GM18861 (cell line): ENCODE results near the gene ILKAP.
"Not testable (repeated sequence)": the region's sequence is repeated elsewhere in the genome, so short reads cannot be mapped to it uniquely, and the experiment has no call there.

Experiments
- ATAC-seq: cut with Tn5 transposase; IDR thresholded peaks from one replicate; pipeline ENCODE4 v1.9.1; 2021; ENCODE audit not compliant: unreplicated experiment

The ILKAP gene

DNA sequence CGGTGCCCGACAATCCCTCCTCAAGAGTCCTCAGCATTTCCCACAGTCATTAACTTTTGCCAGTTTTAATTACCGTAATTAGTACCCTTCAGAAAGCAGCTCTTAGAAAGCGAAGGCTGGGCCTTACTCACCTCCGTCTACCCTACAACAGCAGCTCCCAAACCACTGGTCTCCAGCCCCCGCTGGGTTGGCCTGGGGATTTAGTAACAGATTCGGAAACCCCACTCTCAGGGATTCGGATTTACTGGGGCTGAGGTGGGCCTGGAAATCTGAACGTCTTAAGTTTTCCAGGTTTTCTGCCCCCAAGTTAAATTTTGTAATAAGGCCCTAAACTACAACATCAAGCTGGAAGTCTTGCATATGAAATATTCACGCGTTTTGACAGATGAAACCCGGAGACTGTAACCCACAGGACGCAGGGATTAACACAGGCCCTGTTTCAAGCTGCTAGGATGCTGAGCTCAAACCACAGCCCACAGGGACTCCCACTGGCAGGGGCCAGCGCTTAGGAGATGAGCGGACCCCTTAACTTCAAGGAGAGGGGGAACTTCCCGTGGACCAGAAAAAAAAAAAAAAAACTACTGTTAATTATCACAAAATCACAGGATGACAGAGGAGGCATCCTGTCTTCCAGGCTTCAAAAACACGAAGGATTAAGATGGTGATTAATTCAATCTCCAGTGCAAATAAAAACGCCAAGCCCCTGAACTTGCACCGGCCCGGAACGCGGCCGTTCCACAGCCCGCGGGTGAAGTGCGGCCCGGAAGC lies 985 bp downstream of the ILKAP start:
- ATAC-seq = no peak

DNA sequence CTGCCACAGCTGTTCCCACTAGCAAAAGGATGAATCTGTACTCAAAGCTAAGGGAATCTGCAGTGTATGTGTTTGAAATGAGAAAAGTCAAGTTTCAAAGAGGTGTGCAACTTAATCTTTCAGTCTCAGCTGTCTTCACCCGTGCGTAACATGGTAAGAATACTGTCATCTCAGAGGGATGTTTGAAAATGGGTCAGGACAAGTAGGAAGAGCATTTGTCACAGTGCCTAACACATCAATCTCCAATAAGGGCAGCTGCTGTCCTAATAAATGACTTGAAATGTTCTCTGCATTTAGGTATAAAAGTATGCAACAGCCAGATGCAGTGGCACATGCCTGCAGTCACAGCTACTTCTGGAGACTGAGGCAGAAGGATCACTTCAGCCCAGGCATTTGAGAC lies 13.1 kb downstream of the ILKAP start:
- no peak for ATAC-seq

DNA sequence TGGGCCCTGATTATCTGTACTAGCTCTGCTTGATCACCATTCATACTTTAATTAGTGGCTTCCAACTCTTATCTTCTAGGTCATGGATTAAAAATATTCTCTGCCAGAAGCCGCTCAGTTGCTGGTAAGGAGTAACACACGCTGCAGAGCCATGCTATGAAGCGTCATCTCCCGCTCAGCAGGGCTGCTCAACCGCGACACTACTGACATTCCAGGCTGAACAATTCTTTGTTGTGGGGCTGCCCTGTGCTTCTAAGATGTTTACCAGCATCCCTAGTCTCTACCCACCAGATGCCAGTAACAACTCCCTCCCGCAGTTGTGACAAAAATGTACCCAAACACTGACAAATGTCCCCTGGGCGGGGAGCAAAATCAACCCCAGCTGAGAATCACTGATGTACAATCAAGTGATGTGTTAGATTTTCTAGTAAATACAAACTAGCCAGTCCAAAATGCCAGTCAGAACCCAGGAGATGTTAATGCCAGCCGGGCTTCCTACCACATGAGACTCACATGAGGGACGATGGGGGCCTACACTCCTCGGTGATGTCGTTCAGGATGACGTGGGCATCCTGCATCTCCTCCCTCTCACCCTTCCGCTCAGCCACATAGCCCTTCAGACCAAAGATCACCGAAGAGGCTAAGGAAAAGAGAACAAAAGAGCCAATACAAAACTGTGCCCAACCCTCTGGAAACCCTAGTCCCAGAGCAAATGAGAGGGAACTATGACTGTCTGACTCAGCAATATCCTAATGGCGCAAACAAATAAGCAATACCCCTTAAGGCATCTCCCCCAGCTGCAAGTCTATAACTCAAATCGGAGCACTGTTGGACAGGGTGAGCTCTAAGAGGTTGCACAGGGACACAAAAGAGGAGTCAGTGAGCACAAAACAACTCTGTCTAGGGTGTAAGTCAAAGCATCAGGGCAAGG lies 15.6 kb downstream of the ILKAP start:
- no peak for ATAC-seq

DNA sequence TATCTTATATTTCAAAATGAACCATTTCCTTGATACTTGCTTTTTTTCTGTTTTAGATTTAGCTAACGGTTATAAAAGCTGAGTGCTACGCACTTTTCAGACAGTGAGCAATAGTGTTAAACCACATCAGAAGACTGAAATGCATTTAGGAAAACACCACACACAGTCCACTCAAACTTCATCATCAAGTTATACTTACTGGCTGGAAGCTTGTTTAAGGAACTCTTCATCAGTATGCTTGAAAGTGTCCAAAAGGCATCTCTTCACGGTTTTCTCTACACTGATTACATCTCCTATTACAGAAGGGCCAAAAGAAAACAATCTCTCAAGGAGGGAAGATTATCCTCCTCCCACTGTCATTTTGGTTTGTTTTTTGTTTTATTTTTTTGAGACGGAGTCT lies 19.7 kb downstream of the ILKAP start:
- ATAC-seq = no peak

DNA sequence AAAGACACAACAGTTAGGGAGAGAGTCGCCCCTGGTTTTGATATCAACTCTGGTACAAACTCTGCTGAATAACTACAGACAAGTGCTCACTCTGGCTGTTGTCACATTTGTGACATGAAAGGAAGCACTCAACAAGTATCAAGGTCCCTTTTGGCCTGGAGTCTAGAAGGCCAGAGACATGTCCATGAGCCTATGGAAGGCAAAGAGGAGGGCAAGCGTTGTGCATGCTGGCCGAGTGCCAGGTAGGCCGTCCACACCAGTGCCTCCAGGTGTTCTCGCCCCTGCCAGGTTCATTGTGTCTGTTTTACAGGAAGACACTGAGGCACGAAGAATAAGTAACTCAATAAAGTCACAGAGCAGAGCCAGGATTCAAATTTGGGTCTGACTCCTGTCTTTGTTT lies 21.1 kb downstream of the ILKAP start:
- no peak for ATAC-seq

DNA sequence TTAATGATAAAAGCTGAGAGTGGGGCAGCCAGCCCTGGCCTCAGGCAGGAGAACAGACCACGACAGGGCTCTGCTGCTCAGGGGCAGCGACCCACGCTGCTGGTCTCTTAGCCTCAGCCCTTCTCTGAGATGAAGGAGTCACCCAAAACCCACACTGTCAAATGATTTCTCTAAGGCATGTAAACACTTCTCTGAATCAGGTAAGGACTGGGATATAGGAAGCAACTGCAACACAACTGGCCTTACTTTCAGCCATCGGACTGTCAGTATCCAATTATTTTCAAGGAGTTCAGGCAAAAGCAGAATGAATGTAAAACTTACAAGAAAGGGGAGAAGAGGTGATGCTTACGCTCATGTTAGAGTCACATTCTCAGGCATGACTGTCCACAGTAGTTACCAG lies 22.9 kb downstream of the ILKAP start:
- no peak for ATAC-seq

DNA sequence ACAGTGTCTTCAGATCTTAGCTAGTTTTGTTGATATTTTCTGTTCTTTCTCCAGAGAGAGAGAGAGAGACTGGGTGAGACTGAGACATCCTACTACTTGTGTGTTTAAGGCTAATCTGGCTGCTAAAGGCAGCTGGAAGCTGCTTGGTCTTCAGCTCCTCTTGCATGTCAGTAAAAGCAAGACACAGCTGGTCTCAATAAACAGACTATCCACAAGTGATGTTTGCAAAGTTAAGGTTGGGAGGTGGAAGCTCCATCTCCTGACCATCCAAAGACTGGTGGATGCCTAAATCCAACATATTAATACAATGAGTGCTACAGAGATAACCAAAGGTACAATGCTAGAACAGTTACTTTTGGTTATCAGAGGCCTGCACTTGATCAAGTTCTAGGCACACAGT lies 26.9 kb downstream of the ILKAP start:
- ATAC-seq = no peak

DNA sequence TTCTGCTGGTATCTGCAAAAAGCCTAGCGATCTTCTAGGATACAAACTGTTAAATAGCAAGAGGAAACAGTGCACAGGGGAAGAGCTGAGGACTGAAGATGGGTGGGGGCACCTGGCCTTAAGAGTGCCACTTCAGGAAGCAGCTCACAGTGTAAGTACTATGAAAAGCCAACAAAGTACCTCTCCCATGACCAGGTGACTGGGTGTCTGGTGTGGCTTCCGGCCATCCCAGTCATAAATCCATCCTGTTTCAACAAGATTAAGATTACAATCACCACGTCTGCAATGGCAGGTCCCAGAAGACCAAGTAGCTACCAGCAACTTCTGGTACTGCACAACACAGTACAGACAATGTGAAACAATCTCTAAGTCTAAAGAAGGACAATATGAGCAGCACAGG lies 28.8 kb downstream of the ILKAP start:
- no peak for ATAC-seq

DNA sequence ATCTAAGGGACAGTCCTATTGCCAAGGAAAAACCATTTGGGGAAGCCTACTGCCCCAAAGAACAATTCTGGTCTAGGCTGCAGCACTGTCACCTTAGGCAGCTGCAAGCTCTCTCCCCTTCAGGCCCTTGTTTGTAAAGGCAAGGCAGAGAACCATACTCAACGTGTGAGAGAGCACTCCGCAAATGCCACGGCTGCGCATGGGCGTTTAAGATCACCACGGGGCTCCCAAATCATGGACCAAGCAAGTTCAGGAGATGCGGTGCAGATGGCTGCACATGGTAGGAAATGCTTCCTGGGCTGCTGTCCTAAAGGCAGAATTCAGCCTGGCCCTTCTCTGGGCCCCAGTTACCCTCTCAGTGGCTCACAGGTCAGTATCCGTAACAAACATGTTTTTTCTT lies 29.2 kb downstream of the ILKAP start:
- no peak for ATAC-seq

DNA sequence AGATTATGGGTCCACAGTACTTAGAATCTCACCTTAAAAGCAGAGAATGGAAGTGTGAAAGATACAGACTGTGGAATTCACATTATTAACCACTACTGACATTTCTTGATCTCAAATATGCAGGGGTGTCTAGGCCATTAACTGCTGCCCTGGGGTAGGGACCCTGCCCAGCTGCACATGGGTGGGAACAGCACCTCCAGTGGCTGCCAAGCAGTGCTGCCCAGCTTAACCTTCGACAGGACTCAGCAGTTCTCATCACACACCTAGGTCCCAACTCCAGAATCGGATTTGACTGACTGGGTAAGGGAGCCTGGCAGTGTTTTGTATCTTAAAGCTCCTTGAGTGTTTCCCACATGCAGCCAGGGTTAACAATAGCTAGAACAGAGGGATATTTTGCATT lies 29.8 kb downstream of the ILKAP start:
- no peak for ATAC-seq

DNA sequence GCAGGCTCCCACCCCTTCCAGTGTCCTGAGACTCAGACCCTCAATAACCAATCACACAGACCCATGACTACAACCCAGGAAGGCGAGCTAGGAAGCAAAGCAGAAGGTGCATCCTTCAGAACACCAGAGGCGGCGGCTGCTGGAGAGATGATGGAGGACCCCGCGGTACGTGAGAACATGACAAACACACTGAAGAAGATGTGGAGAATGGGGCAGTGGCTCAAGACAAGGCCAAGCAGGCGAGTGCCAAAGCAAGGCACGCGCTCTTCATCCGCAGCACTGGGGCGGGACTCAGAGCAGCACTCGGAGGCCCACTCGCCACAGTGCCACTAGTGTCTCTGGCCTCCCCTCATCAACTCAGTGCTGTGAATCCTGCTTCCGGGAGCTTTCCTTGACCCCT lies 31.1 kb downstream of the ILKAP start:
- no peak for ATAC-seq

DNA sequence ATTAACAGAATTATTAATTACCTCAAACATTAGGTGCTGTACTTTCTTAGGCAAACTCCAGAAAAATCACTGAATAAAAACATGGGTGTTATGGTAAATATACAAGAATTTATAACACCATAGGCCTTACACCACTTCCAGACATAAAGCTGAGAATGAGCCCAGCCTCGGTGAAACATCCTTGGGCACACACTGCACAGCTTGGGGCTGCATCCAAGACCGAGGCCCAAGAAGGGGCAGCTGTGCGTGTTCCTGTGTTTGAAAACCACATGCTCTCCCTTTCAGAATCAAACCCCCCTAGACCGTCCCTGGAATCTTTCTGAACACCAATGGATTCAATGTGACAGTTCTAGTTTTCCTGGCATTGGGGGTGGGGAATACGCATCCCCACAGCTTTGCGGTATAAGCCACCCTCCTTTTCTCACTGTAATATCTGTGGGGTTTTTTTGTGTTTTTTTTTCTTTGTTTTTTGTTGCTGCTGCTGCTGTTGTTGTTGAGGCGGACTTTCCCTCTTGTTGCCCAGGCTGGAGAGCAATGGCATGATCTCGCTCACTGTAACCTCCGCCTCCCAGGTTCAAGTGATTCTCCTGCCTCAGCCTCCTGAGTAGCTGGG lies 31.8 kb downstream of the ILKAP start:
- ATAC-seq = no peak

DNA sequence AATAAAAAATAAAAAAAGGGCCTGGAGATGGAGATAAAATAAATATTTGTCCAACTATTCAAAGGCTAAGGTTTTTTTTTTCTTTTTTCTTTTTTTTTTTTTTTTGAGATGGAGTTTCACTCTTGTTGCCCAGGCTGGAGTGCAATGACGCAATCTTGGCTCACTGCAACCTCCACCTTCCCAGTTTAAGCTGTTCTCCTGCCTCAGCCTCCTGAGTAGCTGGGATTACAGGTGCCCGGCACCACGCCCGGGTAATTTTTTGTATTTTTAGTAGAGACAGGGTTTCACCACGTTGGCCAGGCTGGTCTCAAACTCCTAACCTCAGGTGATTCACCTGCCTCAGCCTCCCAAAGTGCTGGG lies 32.4 kb downstream of the ILKAP start:
- not testable (repeated sequence) for ATAC-seq

DNA sequence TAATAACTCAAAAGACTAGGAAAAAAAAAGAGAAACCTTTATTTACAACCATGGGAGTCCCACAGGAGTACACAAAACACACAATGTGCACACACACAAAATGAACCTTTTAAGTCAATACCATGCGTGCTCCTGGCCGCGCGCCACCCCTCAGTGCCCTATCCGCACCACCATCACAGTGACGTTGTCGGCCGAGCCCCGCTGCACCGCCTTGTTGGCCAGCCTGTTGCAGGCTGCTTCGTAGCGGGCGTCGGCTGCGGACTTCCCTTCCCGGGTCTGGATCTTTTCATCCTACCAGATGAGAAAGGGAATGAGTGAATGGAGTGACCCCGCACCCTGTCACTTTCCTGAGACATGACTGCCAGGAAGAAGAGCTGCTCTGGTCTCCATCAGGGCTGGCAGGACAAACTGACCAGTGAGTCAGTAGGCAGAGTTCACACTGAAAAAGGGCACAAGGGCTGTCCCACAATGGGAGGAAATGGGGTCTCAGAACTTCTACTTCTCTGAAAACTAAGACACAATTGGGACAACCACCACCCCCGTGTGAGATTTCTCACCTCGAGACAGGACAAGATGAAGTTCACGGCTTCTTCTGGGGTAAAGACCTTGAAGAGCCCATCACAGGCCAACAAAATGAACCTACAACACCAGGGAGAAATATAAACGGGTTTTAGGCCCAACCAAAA lies 33.0 kb downstream of the ILKAP start:
- ATAC-seq = no peak

DNA sequence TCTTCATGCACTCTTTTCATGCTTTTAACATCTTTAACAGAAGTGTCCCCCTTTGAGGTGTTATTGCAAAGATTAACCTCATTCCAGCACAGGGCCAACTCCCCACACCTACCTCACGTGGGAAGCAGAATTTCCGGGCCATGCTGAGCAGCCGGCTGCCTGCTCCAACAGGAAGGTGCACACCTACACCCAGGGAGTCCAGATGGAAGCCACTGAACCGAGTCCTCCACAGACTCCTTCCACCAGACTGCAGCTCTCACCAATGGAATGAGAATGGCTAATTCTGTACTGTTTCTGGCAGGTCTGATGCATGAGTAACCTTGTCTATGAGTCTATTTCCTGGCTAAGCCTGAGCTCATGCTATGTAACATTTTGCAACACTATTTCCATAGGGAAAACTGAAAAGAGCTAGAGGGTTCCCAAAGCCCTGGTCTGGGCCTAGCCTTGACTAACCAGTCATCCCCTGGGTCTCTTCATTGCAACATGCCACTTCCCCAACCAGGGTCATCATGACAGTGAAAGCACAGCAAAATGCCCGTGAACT lies 33.7 kb downstream of the ILKAP start:
- ATAC-seq = no peak

DNA sequence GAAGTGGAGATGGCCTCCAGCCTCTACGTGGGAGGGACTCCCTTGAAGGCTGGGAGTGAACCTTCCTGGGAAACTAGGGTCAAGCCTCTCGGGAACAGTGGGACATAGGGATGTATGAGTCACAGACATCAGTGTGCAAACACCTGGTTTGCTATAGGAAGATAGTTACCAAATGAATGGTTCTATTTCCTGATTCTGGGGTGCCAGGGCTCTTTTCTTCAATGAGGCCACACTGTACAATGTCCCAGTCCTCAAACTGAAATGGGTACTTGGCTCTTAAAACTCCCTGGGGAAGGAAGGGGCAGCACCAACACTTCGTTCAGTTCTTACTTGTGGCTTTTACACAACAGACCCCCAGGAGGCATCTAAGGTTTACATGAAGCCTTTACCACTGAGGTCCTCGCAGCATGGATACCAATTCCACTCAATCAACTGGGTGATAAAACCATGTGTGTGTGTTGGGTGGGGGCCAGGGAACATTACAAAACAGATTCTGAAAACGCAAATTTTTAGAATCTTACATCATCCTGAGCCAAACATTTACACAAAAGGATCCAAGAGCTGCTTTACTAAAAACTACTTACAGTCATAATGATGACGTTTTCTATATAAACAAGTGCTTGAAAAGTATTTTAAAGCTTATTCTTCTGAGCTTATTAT lies 34.3 kb downstream of the ILKAP start:
- no peak for ATAC-seq

DNA sequence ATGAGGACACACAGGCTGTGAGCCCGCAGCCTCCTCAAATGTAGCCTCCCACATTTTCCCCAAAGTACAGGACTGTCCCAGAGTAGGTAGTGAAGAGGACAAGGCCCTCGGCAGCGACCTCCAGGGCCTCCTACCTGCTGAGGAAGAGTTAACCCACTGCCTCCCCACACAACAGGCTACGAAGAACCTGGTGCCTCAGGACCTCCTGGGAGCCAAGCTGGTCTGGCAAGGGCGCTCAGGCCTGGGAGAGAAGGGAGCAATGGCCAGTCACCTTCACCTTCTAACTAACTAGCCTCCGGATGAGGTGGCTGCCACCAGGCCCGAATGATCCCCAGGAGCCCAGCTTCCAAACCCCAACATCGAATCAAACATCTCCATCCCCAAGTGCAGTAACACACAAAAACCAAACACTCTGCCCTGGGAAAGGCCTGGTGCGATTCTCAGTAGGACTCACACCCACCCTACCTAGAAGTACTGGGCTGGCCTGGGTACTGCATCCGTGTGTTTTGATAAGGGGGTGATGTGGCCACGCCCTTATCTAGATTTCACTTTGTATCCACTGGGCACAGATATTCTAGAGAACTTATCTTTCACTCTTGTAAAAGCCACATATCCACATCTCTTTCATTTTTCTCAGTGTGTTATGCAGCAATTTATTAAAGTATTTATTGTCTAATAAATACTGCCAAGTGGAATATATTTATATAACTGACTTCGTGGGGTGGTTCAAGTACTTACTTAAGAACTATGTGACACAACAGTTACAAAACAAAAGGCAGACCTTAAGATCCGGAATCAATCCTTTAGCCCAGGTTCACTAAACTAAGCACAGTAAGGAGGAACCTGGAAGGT lies 35.1 kb downstream of the ILKAP start:
- ATAC-seq = no peak

DNA sequence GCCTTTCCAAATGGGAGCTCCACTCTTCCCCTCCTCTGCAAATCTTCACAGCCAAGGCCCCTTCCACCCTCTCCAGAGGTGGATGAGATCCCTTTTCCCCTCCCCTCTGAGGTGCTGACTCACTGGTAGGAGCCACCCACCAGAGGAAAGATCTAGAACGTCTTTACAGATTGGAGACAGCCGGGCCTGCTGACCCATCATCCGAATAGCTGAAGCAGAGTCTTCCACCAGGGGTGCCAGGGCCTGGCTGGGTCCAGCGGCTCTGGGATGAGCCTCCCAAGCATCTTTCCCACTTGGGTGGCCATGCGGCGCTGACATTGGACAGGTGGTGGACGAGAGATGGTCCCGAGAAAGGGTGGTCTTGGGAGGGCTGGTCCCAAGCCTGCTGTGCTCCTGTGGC lies 35.7 kb downstream of the ILKAP start:
- ATAC-seq = no peak

DNA sequence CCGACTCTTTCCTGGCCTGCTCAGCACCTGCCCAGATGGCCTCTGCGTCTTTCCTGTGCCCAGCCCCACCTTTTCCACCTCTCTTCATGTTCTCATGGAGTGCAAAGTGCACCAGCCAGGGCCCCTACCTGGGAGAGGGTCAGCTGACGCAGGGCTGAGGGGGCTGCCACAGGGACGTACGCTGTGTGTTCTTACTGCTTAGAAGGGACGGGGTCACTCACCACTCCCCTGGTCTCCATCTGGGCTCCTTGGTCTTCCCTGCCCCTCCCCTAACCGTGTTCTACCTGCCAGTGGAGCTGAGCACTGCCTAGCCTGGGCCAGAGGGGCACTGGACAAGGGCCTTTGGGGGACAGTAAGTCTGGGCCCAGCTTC lies 36.2 kb downstream of the ILKAP start:
- no peak for ATAC-seq
